Lower lobe of right lung (tissue), 2 donors: ENCODE measurements around the gene SETD1A. TPM values are rescaled to one million over a fixed set of nuclear protein-coding genes. Genes with fewer than 3 reads are reported as not detected.

Experiments used
- ATAC-seq, 2 donors: fragments of 200-7000 bp; cut with Tn5 transposase; one replicate each; pipeline ENCODE4 v1.9.1; 2020 to 2022; ENCODE audit warnings: mild to moderate bottlenecking in 2 of 2, moderate library complexity in 2 of 2
- DNase-seq: peaks from one replicate; pipeline ENCODE4 v3.0.0-alpha.2; 2020
- H3K27ac ChIP-seq: fragments of 200-600 bp; one replicate; pipeline ENCODE4 v1.8.0; 2022
- H3K27me3 ChIP-seq: fragments of 200-600 bp; one replicate; pipeline ENCODE4 v1.8.0; 2022; ENCODE audit warnings: low read depth
- H3K36me3 ChIP-seq: fragments of 200-600 bp; one replicate; pipeline ENCODE4 v1.8.0; 2022; ENCODE audit warnings: mild to moderate bottlenecking
- H3K4me1 ChIP-seq: fragments of 200-600 bp; one replicate; pipeline ENCODE4 v1.8.0; 2022
- H3K4me3 ChIP-seq: fragments of 200-600 bp; one replicate; pipeline ENCODE4 v1.8.0; 2022; ENCODE audit warnings: mild to moderate bottlenecking
- H3K9me3 ChIP-seq: fragments of 200-600 bp; one replicate; pipeline ENCODE4 v1.8.0; 2022
- intact Hi-C: fragments of 100-400 bp; cut with DNase I; formaldehyde crosslinking; loops from one replicate; pipeline ENCODE4 v1.11.0; 2022
- total RNA-seq: library from RNA; stranded (reverse); fragmentation: NEBNext Ultra II Directional; extraction: Animal tissue kit (Norgen Biotek cat#: 25700); gene quantifications from one replicate; pipeline ENCODE4 v1.2.1, GENCODE V29; 2021
- TF ChIP-seq, protein P1 (sequence below): fragments of 200-600 bp; IDR thresholded peaks from one replicate; pipeline ENCODE4 v1.8.0; 2022; ENCODE audit warnings: antibody characterized with exemption, mild to moderate bottlenecking
- donor health status: DM: no; HTN: yes; CAD: no; lungs with severe emphysema.

SETD1A gene
- total RNA-seq, 1 donor from 2014 or later: 15.0 TPM

DNA sequence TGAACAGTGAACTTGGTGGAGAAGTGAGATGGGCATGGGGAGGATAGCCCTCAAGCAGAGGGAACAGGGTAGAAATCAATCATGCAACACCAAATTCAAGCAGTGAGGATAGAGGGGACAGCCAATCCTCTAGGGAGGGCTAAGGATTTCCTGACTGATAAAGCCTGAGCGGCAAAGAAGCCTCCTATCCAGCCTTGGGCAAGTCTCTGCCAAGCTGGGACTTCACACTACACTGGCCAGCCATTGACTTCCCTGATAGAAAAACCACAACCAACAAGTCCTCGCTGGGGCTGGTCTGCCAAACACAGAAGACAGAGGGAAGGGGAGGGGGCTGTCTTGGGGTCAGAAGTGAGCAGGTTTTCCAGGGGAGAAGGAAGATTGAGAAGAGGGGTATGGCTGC is 36.7 kb upstream of the SETD1A start:
- ATAC-seq (no peak), DNase-seq (no peak)
- Histone ChIP-seq H3K9me3 (no peaks in the 10 kb centered on the region), H3K36me3 (no peaks in the 10 kb centered on the region), H3K4me3 (no peak overlapping the region), H3K27ac (peak overlapping the region; percentile 92), H3K4me1 (peaks cover 3% of the 10 kb centered on the region), H3K27me3 (no peaks in the 10 kb centered on the region)
- TF ChIP-seq, protein P1, sequence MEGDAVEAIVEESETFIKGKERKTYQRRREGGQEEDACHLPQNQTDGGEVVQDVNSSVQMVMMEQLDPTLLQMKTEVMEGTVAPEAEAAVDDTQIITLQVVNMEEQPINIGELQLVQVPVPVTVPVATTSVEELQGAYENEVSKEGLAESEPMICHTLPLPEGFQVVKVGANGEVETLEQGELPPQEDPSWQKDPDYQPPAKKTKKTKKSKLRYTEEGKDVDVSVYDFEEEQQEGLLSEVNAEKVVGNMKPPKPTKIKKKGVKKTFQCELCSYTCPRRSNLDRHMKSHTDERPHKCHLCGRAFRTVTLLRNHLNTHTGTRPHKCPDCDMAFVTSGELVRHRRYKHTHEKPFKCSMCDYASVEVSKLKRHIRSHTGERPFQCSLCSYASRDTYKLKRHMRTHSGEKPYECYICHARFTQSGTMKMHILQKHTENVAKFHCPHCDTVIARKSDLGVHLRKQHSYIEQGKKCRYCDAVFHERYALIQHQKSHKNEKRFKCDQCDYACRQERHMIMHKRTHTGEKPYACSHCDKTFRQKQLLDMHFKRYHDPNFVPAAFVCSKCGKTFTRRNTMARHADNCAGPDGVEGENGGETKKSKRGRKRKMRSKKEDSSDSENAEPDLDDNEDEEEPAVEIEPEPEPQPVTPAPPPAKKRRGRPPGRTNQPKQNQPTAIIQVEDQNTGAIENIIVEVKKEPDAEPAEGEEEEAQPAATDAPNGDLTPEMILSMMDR: no peak
- intact Hi-C loops: no loop called here

DNA sequence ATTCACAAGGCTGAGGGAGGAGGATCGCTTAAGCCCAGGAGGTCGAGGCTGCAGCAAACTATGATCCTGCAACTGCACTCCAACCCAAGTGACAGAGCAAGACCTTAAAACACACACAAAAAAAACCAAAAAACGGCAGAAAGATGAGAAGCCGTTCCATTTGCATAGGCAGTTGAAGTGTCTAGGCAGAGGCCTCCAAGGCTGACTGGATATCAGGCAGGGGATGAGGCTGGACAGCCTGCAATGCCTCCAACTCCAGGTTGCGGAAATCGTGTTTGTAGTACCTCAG is 36.2 kb upstream of the SETD1A start:
- Histone ChIP-seq H3K27ac (peak overlapping the region; percentile 92), H3K4me1 (peaks cover 3% of the 10 kb centered on the region), H3K36me3 (no peaks in the 10 kb centered on the region), H3K27me3 (no peaks in the 10 kb centered on the region), H3K4me3 (peak overlapping the region; percentile 61), H3K9me3 (no peaks in the 10 kb centered on the region)
- ATAC-seq: no peak
- DNase-seq: no peak
- TF ChIP-seq, protein P1: no peak
- intact Hi-C loops: no loop called here

DNA sequence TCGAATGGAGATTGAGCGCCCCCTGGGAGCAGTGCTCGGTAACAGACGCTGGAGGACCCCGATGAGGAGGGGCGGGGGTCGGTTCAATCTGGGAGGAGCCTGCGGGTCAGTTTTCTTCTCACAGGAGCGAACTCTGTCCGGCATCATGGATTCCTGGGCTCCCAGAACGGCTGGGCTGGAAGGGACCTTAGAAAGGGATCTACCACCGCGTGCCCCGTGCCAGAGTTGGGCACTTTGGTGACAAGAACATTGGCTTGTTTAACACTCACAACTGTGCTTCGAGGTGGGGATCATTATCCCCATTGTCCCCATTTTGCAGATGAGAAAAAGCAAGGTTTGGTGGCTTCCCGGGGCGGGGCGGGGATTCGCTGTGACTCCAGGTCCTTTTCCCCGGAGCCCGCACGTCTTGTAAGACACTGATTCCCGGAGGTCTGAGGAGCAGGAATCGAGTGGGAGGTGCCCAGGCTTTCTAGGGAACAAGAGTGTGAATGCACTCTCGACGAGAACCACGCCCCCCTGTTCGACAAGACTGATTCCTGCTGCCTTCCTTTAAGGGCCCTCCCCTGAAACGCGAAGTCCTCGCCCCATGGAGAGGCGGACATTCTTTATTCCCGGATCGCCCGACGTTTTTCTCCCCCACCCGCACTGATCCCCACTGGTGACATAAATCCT is 35.7 kb upstream of the SETD1A start:
- TF ChIP-seq, protein P1: peak; percentile 93
- ATAC-seq: peak; percentile 51 to 60
- intact Hi-C loops: no loop called here

DNA sequence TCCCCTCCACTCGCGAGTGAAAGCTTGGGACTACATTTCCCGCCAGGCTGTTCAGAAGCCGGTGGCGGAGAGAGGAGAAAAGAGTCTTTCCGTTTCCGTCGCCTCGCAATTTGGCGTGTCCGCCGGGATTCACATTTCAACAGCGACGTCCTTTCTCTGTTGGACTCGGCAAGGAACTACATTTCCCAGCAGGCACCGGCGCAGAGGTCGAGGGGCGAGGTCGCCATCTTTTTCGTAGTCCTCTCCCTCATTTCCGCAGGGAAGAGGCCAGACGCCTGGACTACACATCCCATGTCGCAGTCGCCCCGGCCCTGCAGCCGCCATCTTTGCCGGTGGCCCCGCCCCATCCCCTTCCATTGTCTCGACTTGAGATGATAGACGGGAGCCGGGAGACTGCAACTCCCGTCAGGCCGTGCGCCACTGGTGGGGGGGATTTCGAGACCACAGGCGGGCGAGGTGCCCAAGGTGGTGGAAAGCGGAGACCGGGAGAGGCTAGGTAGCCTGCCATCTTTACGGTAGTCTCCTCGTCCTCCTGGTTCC is 35.1 kb upstream of the SETD1A start:
- intact Hi-C loops: no loop called here
- Histone ChIP-seq H3K27ac (peak overlapping the region; percentile 92), H3K36me3 (no peaks in the 10 kb centered on the region), H3K9me3 (no peaks in the 10 kb centered on the region), H3K4me1 (peaks cover 3% of the 10 kb centered on the region), H3K4me3 (peak overlapping the region; percentile 61), H3K27me3 (no peaks in the 10 kb centered on the region)
- ATAC-seq: peak; percentile 90 to 93
- TF ChIP-seq, protein P1: no peak
- DNase-seq: peak; percentile 100

More for the DNA sequence above, 35.7 kb upstream of the SETD1A start:
- no peaks in the 10 kb centered on the region for H3K36me3 ChIP-seq
- H3K4me1 ChIP-seq: peaks cover 3% of the 10 kb centered on the region
- no peaks in the 10 kb centered on the region for H3K9me3 ChIP-seq
- peak overlapping the region; percentile 61 for H3K4me3 ChIP-seq
- peak overlapping the region; percentile 92 for H3K27ac ChIP-seq
- H3K27me3 ChIP-seq: no peaks in the 10 kb centered on the region
- peak; percentile 91 for DNase-seq

DNA sequence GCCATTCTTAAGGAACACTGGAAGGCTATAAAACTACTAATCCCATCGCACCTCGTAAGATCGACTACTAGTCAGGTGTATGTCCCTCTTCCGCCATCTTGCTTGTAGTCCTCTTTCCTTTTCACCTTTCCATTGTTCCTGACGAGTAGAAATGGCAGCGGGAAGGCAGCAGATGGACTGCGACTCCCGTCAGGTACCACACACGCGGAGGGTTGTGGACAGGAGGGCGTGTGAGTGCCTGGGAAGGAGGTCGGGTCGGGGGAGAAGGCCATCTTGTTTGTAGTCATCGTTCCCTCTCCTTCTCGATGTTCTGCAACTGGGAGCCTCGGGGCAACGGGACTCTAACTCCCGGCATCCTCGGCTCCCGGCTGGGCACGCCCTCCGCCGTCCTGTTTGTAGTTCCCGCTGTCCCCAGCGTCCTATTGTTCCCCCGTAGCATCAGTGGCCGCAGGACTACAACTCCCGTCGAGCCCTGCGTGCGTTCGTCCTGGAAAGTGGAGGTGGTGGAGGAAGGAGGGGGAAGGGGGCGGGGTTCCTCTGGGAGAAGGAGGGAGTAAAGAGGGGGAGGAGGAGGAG is 34.5 kb upstream of the SETD1A start:
- TF ChIP-seq, protein P1: no peak
- Histone ChIP-seq H3K27ac (peak overlapping the region; percentile 92), H3K4me3 (peak overlapping the region; percentile 61), H3K4me1 (peaks cover 3% of the 10 kb centered on the region), H3K9me3 (no peaks in the 10 kb centered on the region), H3K36me3 (no peaks in the 10 kb centered on the region), H3K27me3 (no peaks in the 10 kb centered on the region)
- peak; percentile 100 for DNase-seq
- intact Hi-C loops: no loop called here
- peak; percentile 87 to 91 for ATAC-seq
